Measurements from ENCODE around the gene PPM1H. TPM values are rescaled to one million over a fixed set of nuclear protein-coding genes. Genes with fewer than 3 reads are reported as not detected.

Gene PPM1H
- total and polyA plus RNA-seq, 8 donors, result 0.29 to 12.5 (median 3.7) TPM

DNA sequence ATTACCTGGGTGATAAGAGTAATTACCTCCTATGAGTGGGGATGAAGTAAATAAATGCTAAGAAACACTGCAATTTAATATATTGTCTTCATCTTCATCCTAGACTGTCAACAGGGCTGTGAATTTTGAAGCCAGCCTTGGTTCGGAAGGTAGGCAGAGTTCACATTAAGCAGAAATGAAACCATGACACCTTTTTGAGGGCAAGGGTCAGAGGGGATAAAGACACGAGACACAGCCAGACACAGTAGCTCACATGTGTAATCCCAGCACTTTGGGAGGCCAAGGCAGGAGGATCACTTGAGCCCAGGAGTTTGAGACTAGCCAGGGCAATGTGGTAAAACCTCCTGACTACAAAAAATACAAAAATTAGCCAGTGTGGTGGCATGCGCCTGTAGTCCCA, 243.6 kb downstream of the PPM1H start:
- intact Hi-C loops (cut with DNase I; ENCODE audit: low total_unique reads), result no loop called here
- TF ChIP-seq, protein P1, sequence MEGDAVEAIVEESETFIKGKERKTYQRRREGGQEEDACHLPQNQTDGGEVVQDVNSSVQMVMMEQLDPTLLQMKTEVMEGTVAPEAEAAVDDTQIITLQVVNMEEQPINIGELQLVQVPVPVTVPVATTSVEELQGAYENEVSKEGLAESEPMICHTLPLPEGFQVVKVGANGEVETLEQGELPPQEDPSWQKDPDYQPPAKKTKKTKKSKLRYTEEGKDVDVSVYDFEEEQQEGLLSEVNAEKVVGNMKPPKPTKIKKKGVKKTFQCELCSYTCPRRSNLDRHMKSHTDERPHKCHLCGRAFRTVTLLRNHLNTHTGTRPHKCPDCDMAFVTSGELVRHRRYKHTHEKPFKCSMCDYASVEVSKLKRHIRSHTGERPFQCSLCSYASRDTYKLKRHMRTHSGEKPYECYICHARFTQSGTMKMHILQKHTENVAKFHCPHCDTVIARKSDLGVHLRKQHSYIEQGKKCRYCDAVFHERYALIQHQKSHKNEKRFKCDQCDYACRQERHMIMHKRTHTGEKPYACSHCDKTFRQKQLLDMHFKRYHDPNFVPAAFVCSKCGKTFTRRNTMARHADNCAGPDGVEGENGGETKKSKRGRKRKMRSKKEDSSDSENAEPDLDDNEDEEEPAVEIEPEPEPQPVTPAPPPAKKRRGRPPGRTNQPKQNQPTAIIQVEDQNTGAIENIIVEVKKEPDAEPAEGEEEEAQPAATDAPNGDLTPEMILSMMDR (IDR thresholded peaks at IDR 0.05), result no peak
- TF ChIP-seq EP300 (IDR thresholded peaks at IDR 0.05) (no peak), POLR2AphosphoS5 (IDR thresholded peaks at IDR 0.05) (no peak), POLR2A (IDR thresholded peaks at IDR 0.05) (no peak)
- Histone ChIP-seq H3K4me1 (peaks cover 0 to 24% (median 7%) of the 10 kb centered on the region in 4 donors), H3K27ac (no peak overlapping the region), H3K4me3 (no peak overlapping the region), H3K27me3 (no peaks in the 10 kb centered on the region), H3K36me3 (peaks cover 0 to 19% (median 11%) of the 10 kb centered on the region in 4 donors), H3K9me3 (no peaks in the 10 kb centered on the region)
- DNase-seq, result no peak
- WGBS, 5 donors, result 88 to 95% (median 93%) methylated on average over 3 of the region's 3 CpGs

DNA sequence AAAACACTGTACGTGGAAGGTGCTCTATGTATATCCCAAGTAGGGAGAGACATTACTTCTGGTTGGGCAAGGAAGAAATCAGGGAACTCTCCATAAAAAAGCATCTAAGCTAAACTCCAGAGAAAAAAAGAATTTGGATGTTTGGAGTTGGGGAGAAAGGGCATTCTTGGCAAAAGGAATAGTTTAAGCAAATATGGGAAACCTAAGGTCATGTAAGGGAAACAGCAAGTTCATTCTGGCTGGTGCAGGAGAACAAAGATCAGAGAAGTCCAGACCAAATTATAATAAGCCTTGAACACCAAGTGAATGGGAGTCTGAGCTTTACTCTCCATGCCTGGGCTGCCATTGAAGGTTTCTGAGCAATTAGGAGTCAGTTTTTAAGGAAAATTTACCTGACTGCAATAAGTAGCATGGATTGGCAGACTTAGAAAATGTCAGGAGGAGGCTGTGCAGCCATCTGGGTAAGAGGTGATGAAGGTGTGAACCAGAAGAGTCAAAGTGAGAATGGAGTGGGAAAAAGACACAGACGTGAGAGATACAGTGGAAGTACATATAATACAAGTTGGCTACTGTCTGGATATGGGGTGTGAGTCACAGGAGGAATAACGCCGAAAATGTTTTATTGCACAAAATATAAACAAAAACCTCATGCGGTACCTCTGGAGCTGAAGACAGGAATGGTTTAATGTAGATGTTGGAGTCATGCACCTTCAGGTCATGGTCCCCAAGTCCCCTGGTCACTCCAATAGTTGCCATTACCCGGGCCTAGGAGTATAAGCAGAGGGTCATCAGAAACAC, 245.7 kb downstream of the PPM1H start:
- TF ChIP-seq EP300 (IDR thresholded peaks at IDR 0.05) (no peak), POLR2AphosphoS5 (IDR thresholded peaks at IDR 0.05) (no peak), POLR2A (IDR thresholded peaks at IDR 0.05) (no peak)
- TF ChIP-seq, protein P1 (IDR thresholded peaks at IDR 0.05), result no peak
- peaks cover 0 to 19% (median 11%) of the 10 kb centered on the region in 4 donors for H3K36me3 ChIP-seq
- no peak for DNase-seq
- intact Hi-C loops (cut with DNase I; ENCODE audit: low total_unique reads), result no loop called here
- H3K4me1 ChIP-seq, result peaks cover 0 to 30% (median 14%) of the 10 kb centered on the region in 4 donors
- H3K4me3 ChIP-seq, result no peak overlapping the region
- no peaks in the 10 kb centered on the region for H3K27me3 ChIP-seq
- 76 to 84% (median 83%) methylated on average over 6 of the region's 6 CpGs for WGBS, 5 donors
- peak overlapping the region in 1 of 5 donors; percentile 15 for H3K27ac ChIP-seq
- H3K9me3 ChIP-seq, result no peaks in the 10 kb centered on the region

DNA sequence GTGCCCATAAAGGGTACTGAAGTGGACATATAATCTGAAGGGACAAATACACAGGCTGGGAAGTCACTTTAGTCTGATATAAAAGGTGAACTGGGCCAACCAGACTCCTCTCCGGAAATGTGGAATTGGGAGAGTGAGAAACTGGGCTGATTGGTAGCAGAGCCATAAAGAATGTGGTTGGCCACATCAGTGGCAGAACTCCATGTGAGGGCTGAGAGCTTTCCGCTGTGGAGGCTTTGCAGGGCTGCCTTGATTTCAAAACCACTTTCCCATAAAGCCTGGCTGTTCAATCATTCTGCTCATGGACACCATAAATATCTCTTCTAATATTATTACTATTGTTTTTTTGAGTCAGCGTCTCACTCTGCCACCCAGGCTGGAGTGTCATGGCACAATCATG, 248.0 kb downstream of the PPM1H start:
- Histone ChIP-seq H3K9me3 (no peaks in the 10 kb centered on the region), H3K4me1 (peaks cover 0 to 28% (median 15%) of the 10 kb centered on the region in 4 donors), H3K27ac (peak overlapping the region in 1 of 5 donors; percentile 31), H3K4me3 (no peak overlapping the region), H3K27me3 (no peaks in the 10 kb centered on the region), H3K36me3 (peaks cover 0 to 7% (median 2%) of the 10 kb centered on the region in 4 donors)
- intact Hi-C loops (cut with DNase I; ENCODE audit: low total_unique reads), result no loop called here
- no peak for DNase-seq
- no peak for TF ChIP-seq POLR2A (IDR thresholded peaks at IDR 0.05)
- no peak for TF ChIP-seq EP300 (IDR thresholded peaks at IDR 0.05)
- TF ChIP-seq POLR2AphosphoS5 (IDR thresholded peaks at IDR 0.05), result no peak
- TF ChIP-seq, protein P1 (IDR thresholded peaks at IDR 0.05), result no peak
- WGBS, 5 donors, result 79 to 95% (median 91%) methylated on average over 3 of the region's 3 CpGs

DNA sequence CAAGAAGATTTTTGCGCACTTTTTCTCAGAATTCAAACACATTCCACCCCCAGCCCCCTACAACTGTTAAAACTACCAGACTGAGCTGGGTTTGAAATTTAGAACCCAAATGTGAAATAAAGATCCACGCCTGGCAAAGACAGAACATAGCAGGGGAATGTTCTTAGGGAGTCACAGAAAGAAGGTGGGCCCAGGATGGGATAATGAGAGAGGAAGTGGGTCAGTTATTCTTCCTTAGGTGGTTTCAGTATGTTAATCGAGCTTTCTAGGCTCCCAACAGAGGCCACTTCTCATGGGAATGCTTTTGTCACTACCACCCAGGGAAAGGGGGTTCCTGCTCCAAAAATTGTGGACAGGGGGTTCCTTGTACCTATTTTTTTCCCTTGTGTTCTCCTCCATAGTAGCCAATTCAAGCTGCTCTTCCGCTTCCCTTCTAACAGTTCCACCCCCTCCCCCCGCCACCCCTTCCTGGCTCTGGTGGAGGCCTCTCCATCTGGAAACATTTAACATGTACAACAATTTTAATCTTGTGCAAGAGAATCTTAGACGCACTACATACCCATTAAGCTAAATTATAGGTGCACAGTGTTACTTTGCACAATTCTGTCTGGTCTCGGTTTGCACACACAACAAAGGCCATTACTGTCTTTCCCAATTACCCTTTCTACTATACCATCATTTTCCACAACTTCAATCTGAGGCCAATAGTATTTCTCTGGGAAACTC, 250.2 kb downstream of the PPM1H start:
- Histone ChIP-seq H3K4me1 (peaks cover 0 to 27% (median 14%) of the 10 kb centered on the region in 4 donors), H3K9me3 (no peaks in the 10 kb centered on the region), H3K4me3 (no peak overlapping the region), H3K27me3 (no peaks in the 10 kb centered on the region), H3K27ac (peak overlapping the region in 4 of 5 donors; percentile 54 to 70 (median 67)), H3K36me3 (peaks cover 0 to 3% (median 0%) of the 10 kb centered on the region in 4 donors)
- intact Hi-C loops (cut with DNase I; ENCODE audit: low total_unique reads), result no loop called here
- WGBS, 5 donors, result 83 to 89% (median 85%) methylated on average over 7 of the region's 7 CpGs
- TF ChIP-seq POLR2A (IDR thresholded peaks at IDR 0.05), result no peak
- DNase-seq, result peak in 1 of 2 donors; percentile 74

Measured in stomach (tissue), 9 donors.